Astrocyte of the cerebellum (primary cell): ENCODE measurements around the gene CTNNA2.

ENCODE experiments used
- DNase-seq: peaks from one replicate; pipeline ENCODE4 v3.0.0-alpha.2; 2011; ENCODE audit warnings: low read depth
- H3K4me3 ChIP-seq: 2 replicates; pipeline ENCODE4 v1.5.1; 2011; ENCODE audit warnings: mild to moderate bottlenecking, low read depth, low read length, moderate library complexity
- in situ Hi-C: cut with HindIII; loops from 2 replicates; pipeline ENCODE4 v1.10.0; 2017; ENCODE audit warnings: low sequenced_read_pairs
- TF ChIP-seq, protein P1 (sequence below): IDR thresholded peaks from 2 replicates; pipeline ENCODE4 v1.5.1; 2012; ENCODE audit warnings: low read length, low read depth, moderate library complexity, mild to moderate bottlenecking; ENCODE audit errors: missing control alignments

The CTNNA2 gene

GRCh38 chr2:80323610-80324009, 810.8 kb downstream of the CTNNA2 start:
- TF ChIP-seq, protein P1, sequence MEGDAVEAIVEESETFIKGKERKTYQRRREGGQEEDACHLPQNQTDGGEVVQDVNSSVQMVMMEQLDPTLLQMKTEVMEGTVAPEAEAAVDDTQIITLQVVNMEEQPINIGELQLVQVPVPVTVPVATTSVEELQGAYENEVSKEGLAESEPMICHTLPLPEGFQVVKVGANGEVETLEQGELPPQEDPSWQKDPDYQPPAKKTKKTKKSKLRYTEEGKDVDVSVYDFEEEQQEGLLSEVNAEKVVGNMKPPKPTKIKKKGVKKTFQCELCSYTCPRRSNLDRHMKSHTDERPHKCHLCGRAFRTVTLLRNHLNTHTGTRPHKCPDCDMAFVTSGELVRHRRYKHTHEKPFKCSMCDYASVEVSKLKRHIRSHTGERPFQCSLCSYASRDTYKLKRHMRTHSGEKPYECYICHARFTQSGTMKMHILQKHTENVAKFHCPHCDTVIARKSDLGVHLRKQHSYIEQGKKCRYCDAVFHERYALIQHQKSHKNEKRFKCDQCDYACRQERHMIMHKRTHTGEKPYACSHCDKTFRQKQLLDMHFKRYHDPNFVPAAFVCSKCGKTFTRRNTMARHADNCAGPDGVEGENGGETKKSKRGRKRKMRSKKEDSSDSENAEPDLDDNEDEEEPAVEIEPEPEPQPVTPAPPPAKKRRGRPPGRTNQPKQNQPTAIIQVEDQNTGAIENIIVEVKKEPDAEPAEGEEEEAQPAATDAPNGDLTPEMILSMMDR, result peak; percentile 13
- in situ Hi-C loops, result no loop called here
- no peak for DNase-seq
- no peak overlapping the region for H3K4me3 ChIP-seq

DNA sequence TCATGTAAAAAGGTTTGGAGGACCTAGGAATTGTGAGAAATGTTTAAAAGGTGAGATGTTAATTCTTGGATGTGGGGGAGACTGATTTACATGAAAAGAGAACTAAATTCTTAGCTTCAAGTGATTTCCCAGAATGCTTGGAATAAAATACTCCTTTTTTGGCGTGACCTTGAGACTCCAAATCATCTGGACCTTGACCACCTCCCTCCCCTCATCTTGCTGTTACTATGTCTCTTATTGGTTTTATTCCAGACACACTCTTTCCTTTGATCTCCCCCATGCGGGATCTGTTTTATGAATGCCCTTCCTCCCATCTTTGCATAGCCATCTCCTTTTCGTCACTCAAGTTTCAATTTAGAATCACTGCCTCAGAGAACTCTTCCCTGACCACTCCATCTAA, 811.7 kb downstream of the CTNNA2 start:
- in situ Hi-C loops, result no loop called here
- no peak overlapping the region for H3K4me3 ChIP-seq
- TF ChIP-seq, protein P1, result no peak
- no peak for DNase-seq

DNA sequence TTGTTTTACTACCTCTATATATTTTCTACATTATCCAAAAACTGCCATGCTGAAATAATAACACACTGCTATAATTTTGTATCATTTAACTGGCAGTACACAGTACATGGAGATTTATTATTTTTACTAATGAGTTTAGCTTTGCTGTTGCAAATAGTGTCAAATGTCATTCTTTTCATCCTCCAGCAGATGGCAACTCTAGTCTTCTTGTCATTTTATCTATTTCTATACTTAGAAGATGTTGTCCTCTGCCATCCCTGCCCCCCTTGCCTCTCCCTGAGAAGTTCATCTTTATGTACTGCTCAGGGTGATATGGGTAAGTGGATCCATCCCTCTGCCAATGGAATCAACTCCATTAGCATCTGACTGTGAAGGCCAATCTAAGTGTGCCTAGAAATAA, 813.4 kb downstream of the CTNNA2 start:
- in situ Hi-C loops, result no loop called here
- no peak for DNase-seq
- no peak overlapping the region for H3K4me3 ChIP-seq
- TF ChIP-seq, protein P1, result peak; percentile 40

DNA sequence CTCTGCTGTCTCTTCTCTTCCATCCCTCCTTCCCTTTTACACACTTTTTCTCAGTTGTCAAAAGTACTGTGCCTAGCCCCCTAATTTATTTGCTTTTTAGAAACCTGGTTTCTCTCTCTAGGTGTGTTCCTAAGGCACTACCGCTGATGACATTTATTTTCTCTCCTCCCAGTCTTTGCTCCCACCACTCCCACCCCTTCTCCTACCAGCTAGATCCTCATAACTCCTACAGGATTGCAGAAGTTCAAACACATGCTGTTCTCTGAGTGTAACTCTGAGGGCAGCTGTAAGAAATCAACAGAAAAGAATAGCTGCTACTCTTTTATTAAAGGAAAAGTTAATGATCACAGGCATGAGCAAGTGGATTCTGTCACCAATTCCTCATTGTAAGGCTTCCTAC, 814.0 kb downstream of the CTNNA2 start:
- in situ Hi-C loops, result no loop called here
- no peak for DNase-seq

DNA sequence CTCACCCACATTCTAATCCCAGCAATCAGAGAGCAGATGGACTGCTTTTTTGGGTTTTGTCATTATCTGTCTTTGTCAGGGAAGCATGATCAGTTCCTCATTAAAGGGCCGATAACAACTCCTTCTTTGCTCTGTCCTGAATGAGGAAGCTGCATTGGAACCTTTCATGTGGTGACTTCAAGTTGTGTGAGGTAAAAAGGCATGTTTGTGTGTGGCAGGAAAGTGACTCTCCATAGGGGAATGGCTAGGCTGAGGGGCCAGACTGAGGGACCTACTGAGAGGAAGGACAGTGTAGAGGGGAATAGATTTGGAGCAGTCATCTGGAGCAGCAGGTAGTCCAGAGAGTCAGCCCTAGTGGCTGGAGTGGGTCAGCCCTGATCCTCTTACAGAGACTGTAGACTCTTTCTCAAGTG, 815.3 kb downstream of the CTNNA2 start:
- in situ Hi-C loops, result no loop called here

More for the DNA sequence above, 814.0 kb downstream of the CTNNA2 start:
- H3K4me3 ChIP-seq, result no peak overlapping the region
- TF ChIP-seq, protein P1, result no peak

DNA sequence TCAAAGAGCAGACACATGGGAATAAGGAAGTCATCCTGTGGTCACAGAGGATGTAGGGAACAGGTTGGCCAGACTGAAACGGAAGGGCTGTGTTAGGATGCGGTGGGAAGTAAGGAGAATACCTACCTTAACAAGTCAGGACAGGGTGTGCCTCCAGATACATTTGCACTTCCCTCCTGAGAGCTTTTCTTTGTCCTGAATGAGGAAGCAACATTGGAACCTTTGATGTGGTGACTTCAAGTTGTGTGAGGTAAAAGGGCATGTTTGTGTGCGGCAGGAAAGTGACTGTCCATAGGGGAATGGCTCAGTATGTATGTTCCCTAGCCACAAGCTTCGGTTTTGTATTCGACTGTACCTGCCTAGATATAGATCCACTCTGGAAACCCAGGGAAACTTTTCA, 816.6 kb downstream of the CTNNA2 start:
- in situ Hi-C loops, result no loop called here
- no peak overlapping the region for H3K4me3 ChIP-seq
- no peak for DNase-seq
- TF ChIP-seq, protein P1, result no peak

More for the DNA sequence above, 815.3 kb downstream of the CTNNA2 start:
- no peak overlapping the region for H3K4me3 ChIP-seq
- DNase-seq, result no peak
- TF ChIP-seq, protein P1, result no peak
